OCI-LY3 (cell line): ENCODE measurements around the gene MICU1.

Source experiments
- H2AFZ ChIP-seq: fragments of 200-600, 300-600 bp; shearing (Covaris generic); 2 replicates; pipeline ENCODE4 v1.6.0; 2014; ENCODE audit warnings: antibody characterized with exemption, low read depth, low read length
- H3K27ac ChIP-seq: fragments of 200-600, 300-600 bp; sonication (generic); 2 replicates; pipeline ENCODE4 v1.5.1; 2014; ENCODE audit warnings: mild to moderate bottlenecking, low read length, moderate library complexity, mixed read lengths
- H3K27me3 ChIP-seq: fragments of 200-600, 300-600 bp; sonication (generic); 2 replicates; pipeline ENCODE4 v1.6.1; 2014; ENCODE audit warnings: low read depth, low read length, mixed read lengths
- H3K36me3 ChIP-seq: fragments of 200-600, 300-600 bp; sonication (generic); replicated peaks from 2 replicates; pipeline ENCODE3; 2014; ENCODE audit warnings: low read depth, low read length, mixed read lengths
- H3K4me1 ChIP-seq: fragments of 300-600, 200-600 bp; sonication (generic); 2 replicates; pipeline ENCODE4 v1.6.1; 2014; ENCODE audit warnings: low read length, mixed read lengths
- H3K4me2 ChIP-seq: fragments of 200-600, 300-600 bp; sonication (generic); 2 replicates; pipeline ENCODE4 v1.6.1; 2014; ENCODE audit warnings: low read length, mixed read lengths
- H3K4me3 ChIP-seq: fragments of 300-600, 200-600 bp; sonication (generic); 2 replicates; pipeline ENCODE4 v1.5.1; 2014; ENCODE audit warnings: antibody characterized with exemption, mild to moderate bottlenecking, low read length, moderate library complexity
- H3K79me2 ChIP-seq: fragments of 300-600, 200-600 bp; shearing (Covaris generic); 2 replicates; pipeline ENCODE4 v1.6.1; 2014; ENCODE audit warnings: mild to moderate bottlenecking, low read length, mixed read lengths
- H3K9ac ChIP-seq: fragments of 300-600, 200-600 bp; shearing (Covaris generic); 2 replicates; pipeline ENCODE4 v1.6.0; 2014; ENCODE audit warnings: mild to moderate bottlenecking, low read length, moderate library complexity
- H3K9me3 ChIP-seq: fragments of 200-600, 300-600 bp; shearing (Covaris generic); 2 replicates; pipeline ENCODE4 v1.6.1; 2014; ENCODE audit warnings: low read length, mixed read lengths; ENCODE audit not compliant: insufficient read depth
- H4K20me1 ChIP-seq: fragments of 200-600, 300-600 bp; sonication (generic); 2 replicates; pipeline ENCODE4 v1.6.1; 2016; ENCODE audit warnings: low read length, mixed read lengths; ENCODE audit not compliant: insufficient read depth
- CTCF ChIP-seq: fragments of 200-600, 300-600 bp; sonication (generic); IDR thresholded peaks from 2 replicates; pipeline ENCODE4 v1.5.1; 2014; ENCODE audit warnings: antibody characterized with exemption, low read length, low read depth
- EZH2phosphoT487 ChIP-seq: fragments of 200-600 bp; shearing (Covaris generic); IDR thresholded peaks from 2 replicates; pipeline ENCODE4 v1.6.1; 2018; ENCODE audit warnings: antibody characterized with exemption, mixed run types, low read depth

MICU1 gene

GRCh38 chr10:72659694-72660093 is 33.8 kb upstream of the MICU1 start:
- Histone ChIP-seq H3K4me3 (no peak overlapping the region), H3K4me1 (no peaks in the 10 kb centered on the region), H3K36me3 (no peaks in the 10 kb centered on the region), H3K9ac (no peak overlapping the region), H2AFZ (no peak overlapping the region), H3K79me2 (no peaks in the 10 kb centered on the region), H3K9me3 (no peaks in the 10 kb centered on the region), H3K4me2 (no peak overlapping the region), H3K27ac (no peak overlapping the region), H4K20me1 (no peaks in the 10 kb centered on the region), H3K27me3 (no peaks in the 10 kb centered on the region)
- TF ChIP-seq CTCF: no peak
- TF ChIP-seq EZH2phosphoT487: no peak

GRCh38 chr10:72658696-72659400 is 33.0 kb upstream of the MICU1 start:
- Histone ChIP-seq H3K4me1 (no peaks in the 10 kb centered on the region), H4K20me1 (no peaks in the 10 kb centered on the region), H2AFZ (no peak overlapping the region), H3K4me3 (no peak overlapping the region), H3K27me3 (no peaks in the 10 kb centered on the region), H3K4me2 (no peak overlapping the region), H3K9me3 (no peaks in the 10 kb centered on the region), H3K79me2 (no peaks in the 10 kb centered on the region), H3K36me3 (no peaks in the 10 kb centered on the region), H3K27ac (no peak overlapping the region), H3K9ac (no peak overlapping the region)
- no peak for TF ChIP-seq EZH2phosphoT487

- peaks cover 3% of the 10 kb centered on the region for H3K4me1 ChIP-seq
- no peaks in the 10 kb centered on the region for H3K27me3 ChIP-seq
- H4K20me1 ChIP-seq: no peaks in the 10 kb centered on the region
- no peaks in the 10 kb centered on the region for H3K36me3 ChIP-seq
- no peaks in the 10 kb centered on the region for H3K9me3 ChIP-seq
- no peak overlapping the region for H3K9ac ChIP-seq
- no peak overlapping the region for H3K4me3 ChIP-seq
- H3K79me2 ChIP-seq: no peaks in the 10 kb centered on the region
- TF ChIP-seq EZH2phosphoT487 (no peak), CTCF (no peak)
- no peak overlapping the region for H2AFZ ChIP-seq
- no peak overlapping the region for H3K27ac ChIP-seq
- no peak overlapping the region for H3K4me2 ChIP-seq
Measured at GRCh38 chr10:72654720-72655119, 28.8 kb upstream of the MICU1 start.

DNA sequence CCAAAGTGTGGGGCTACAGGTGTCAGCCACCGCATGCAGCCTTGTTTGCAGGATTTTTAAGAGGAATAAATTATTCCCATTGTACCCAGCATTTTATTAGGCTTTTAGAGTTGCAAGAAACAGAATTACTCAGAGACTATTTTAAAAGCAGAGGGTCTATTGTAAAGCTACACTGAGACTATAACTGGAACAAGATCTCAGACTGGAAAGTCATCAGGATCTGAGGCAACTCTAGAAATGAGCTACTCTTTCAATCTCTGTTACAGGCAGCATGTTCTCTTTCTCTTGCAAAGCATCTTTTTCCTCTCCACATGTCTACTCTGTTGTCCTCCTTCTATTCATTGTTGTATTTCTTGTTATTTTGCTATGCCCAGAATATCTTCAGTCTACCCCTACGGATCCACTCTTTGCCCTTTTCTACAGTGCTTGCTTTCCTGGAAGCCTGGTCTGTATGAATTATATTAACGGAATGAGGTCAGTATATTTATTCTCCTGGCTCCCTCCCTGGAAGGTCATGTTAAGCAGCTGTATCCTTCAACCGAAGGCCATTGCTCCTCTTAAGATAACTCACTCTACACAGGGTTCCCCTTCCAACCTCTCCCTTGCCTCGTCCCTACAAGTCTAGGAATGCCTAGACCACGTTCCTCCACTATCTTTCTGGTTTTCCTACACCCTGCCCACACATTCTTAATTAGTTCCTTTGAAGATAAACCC is 27.7 kb upstream of the MICU1 start:
- Histone ChIP-seq H3K9me3 (no peaks in the 10 kb centered on the region), H3K27me3 (no peaks in the 10 kb centered on the region), H3K79me2 (no peaks in the 10 kb centered on the region), H2AFZ (no peak overlapping the region), H3K4me2 (no peak overlapping the region), H3K9ac (no peak overlapping the region), H3K4me1 (peaks cover 14% of the 10 kb centered on the region), H3K36me3 (no peaks in the 10 kb centered on the region), H3K4me3 (no peak overlapping the region), H4K20me1 (no peaks in the 10 kb centered on the region), H3K27ac (no peak overlapping the region)
- TF ChIP-seq EZH2phosphoT487: no peak
- TF ChIP-seq CTCF: no peak
